Dermis microvascular lymphatic vessel endothelial cell (primary cell): Measurements from ENCODE around the gene WDFY3. TPM values are rescaled to one million over a fixed set of nuclear protein-coding genes. Genes with fewer than 3 reads are reported as not detected.
"Not testable (repeated sequence)": the region's sequence is repeated elsewhere in the genome, so short reads cannot be mapped to it uniquely, and the experiment has no call there.

Experiments
- DNase-seq, 2 donors: peaks; one replicate each; pipeline versions ENCODE4 v3.0.0 to v3.0.0-alpha.2; 2010; ENCODE audit warnings: low read depth in 2 of 2
- total RNA-seq: library from RNA; depleted of rRNA; stranded (reverse); fragments of >200 nt; gene quantifications from 2 replicates; pipeline ENCODE4 v1.2.1, GENCODE V29; 2014

WDFY3 gene
- total RNA-seq, 1 donor from 2014 or later: 67.5 TPM

GRCh38 chr4:84678976-84679744 lies 287.3 kb downstream of the WDFY3 start:
- no peak for DNase-seq

GRCh38 chr4:84677995-84678394 lies 288.5 kb downstream of the WDFY3 start:
- no peak for DNase-seq

GRCh38 chr4:84677093-84677492 lies 289.4 kb downstream of the WDFY3 start:
- DNase-seq: no peak

DNA sequence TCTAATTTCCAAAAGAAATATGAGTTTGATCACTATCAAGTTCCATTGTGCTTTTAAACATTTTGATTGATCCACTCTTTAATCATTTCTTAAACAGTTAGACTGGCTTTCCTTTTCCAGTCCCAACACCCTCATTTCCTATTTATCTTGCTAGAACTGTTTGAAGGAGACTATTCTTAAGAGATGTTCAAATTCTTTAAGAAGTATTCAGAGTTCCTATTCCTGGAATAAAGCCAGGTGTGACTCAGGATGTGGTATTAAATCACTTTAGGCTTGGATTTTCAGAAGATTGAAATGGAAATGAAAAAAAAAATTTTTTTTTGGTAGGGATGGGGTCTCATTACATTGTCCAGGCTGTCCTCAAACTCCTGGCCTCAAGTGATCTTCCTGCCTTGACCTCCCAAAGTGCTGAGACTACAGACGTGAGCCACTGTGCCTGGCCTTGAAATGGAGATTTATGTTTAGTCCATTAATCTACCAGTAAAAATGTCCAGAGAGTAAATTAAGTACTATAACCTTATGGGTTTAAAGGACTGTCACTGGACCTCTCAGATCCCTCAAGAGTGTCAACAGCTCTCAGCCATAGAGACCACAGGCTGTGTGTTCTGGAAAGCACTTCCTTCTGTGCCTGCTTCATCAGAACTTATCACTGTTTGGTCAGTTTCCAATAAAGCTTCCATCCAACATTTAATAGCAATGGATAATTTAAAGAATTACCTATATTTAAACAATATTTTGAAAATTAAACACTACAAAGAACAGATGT lies 292.8 kb downstream of the WDFY3 start:
- peak in 1 of 2 donors; percentile 72 for DNase-seq

DNA sequence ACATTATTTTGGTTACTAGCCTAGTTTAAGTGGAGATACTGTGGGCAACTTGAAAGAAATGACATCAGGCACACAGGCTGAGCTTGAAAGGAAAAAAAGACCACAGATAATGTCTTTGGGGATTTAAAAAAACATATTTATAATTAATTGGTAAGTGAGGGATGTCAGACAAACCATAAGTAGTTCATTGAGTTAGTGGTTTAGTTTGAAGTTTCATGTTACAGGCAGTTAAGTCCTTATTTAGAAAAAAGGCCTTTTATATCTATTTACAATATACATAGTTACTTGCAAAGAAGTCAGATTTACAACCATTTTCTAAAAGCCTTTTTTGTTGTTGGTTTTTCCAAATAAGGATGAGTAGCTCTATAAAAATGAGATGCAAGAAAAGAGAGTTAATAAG lies 294.3 kb downstream of the WDFY3 start:
- DNase-seq: no peak

DNA sequence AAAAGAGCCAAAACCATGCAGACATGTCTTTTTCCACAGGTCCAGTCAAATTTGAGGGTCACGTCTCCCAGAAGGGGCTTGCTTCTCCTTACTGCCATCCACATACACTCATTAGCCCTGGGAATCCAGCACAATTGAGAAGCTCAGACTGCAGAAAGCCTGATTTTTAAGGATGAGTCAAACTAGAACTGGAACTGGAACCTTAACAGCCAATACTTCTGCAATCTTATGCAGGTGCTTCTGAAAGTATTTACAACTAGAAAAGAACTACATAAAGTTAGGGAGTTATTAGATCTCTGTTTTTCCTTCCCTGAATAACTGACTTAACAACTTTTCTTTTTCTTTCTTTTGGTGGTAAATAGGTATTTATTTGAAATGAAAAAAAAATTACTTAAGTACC lies 297.3 kb downstream of the WDFY3 start:
- no peak for DNase-seq

DNA sequence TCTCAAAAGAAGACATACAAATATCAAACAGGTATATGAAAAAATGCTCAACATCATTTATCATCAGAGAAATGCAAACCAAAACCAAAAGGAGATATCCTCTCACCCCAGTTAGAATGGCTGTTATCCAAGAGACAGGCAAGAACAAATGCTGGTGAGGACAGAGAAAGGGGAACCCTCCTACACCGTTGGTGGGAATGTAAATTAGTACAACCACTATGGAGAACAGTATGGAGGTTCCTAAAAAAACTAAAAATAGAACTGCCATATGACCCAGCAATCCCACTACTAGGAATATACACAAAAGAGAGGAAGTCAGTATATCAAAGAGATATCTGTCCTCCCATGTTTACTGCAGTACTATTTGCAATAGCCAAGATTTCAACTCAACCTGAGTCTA lies 300.1 kb downstream of the WDFY3 start:
- no peak for DNase-seq

DNA sequence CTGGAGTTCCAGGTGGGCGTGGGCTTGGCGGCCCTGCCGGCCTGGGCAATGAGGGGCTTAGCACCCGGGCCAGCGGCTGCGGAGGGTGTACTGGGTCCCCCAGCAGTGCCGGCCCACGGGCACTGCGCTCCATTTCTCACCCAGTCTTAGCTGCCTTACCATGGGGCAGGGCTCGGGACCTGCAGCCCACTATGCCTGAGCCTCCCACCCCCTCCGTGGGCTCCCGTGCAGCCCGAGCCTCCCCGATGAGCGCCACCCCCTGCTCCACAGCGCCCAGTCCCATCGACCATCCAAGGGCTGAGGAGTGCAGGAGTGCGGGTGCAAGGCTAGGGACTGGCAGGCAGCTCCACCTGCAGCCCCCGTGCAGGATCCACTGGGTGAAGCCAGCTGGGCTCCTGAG lies 301.7 kb downstream of the WDFY3 start:
- DNase-seq: not testable (repeated sequence)

DNA sequence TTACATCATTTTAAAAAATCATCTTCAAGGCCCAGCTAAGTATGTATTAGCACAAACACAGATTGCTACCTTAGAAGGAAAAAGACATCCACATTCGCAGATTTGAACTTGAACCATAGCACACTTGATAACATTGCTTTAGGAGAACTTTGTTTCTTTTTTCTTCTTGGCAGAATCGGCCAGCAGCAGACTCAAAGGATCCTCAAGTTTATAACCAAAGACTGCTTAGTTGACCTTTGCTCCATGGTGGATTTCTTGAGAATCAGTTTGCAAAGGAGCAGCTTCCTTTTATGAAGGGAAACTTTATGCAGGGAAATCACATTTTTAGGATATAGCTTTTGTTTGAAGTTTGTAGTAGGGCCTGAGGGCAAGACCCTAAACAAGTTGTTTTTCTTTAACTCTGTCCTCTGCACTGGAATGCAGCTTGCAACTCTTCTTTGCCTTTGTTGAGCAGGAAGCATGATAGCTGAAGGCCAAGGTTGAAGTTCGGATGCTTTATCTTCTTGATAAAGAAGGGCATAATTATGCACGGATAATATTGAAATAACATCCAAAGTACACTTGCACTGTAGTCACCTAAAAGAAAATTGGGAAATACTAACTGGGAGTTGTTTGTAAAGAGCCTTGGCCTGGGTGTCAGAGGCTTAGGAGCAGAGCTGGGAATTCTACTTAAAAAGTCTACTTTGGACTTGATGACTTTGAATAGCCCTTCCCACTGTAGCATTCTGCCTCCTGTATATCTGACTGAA lies 305.1 kb downstream of the WDFY3 start:
- no peak for DNase-seq

DNA sequence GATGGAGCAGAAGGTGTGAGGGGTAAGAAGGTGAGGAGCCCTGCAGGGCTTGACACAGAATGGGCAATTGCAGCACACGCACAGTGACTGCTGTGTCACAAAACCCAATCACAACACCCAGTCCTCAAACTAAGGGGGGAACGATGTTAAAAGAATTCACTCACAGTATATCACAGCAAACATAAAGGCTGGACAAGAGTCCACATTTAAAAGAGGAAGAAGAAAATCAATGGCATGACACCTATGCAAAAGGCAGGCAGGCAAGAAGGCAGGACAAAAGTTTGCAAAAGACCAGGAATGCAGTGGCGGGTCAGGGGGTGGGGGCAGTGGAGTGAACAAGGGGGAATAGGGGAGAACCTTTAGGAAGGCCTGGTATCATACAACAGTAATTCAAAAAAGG lies 305.9 kb downstream of the WDFY3 start:
- DNase-seq: no peak

DNA sequence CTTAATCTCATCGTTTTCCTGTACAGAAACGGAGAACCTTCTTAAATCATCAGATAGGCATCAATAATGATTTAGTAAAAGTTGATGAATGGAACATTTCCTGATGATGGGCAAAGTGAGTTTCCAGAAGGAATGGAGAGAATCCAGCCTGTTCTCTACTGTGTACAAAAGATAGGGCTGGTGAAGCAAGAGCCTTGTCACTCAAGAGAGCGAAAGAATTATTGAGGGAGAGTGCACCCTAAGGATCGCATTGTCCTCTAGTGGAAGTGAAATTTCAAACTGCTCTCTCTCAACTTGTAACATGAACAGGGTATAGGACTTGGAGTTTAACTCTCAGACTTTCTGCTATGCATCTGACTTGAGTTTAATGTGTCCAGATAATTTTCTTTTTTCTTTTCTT lies 314.0 kb downstream of the WDFY3 start:
- no peak for DNase-seq

DNA sequence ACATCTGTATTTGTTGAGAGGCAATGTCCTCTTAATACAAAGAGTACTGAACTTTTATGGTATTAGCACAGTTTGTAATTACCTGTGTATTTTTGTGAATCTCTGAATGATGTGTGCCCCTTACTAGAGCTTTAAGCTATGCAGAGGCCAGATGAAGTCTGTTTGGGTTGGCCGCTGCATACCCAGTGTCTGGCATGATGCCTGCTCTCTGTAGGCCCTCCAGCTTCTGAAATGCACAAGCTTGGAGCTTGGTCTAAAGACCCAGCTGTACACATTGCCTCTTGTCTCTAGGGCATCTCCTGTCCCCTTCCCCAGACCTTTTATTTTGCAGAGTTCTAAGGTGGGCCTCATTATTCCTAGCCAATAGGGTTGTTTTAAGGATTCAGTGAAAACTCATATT lies 315.0 kb downstream of the WDFY3 start:
- no peak for DNase-seq

GRCh38 chr4:84648863-84649647 lies 317.4 kb downstream of the WDFY3 start:
- no peak for DNase-seq

GRCh38 chr4:84648178-84648577 lies 318.3 kb downstream of the WDFY3 start:
- no peak for DNase-seq

GRCh38 chr4:84647312-84647884 lies 319.1 kb downstream of the WDFY3 start:
- DNase-seq: no peak

DNA sequence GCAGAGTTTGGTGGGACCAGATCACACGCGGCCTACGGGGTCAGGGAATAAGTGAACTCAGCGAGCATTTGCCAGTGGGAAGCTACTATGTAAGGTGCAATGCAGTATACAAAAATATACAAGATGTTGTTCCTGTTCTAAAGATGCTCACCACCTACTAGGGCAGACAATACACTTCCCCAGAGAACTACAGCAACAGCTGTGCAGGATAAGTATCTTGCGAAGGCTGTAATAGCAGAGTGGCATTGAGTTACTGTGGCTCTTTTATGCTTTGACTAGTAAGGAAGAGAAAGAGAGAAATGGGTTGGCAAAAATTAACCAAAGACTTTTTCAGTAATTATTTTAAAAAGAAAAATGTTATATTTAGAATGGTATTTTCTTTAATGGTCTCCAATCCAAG lies 322.4 kb downstream of the WDFY3 start:
- DNase-seq: no peak

DNA sequence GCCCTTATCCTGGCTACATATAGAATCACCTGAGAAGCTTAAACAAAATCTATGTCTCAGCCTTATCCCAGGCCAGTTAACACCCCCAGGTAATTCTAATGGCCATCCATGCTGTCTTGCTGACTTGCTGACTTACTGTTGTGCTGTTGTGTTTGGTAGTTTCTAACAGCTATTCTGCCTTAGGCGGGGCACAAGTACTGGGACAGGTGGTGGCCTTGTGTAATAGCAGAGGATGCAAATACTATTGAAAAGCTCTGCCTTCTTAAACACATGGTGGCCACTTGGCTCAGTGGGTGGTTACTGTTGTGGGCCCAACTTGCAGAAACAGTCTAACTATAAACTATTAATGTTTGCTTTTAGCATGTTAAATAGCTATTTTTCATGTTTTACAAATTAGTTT lies 327.3 kb downstream of the WDFY3 start:
- DNase-seq: no peak

- DNase-seq: no peak
Measured at GRCh38 chr4:84638092-84638491, 328.4 kb downstream of the WDFY3 start.

GRCh38 chr4:84634961-84635360 lies 331.5 kb downstream of the WDFY3 start:
- no peak for DNase-seq

DNA sequence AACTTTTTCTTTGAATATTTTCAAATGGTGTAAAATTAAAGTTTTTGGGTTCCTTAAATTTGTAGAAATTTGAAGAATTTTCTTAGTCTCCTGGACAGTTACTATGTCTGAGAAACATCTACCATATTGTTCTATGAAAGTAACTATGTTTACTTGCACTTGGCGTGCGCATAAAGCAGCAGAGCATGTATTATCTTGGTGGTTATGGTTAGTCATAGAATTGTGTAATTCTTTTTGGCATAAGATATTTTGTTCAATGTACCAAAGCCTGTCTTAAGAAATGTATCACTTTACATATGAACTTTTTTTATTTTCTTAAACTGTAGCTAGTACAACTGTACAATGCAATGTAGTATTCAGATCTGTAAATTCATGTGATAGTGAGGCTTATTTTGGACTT lies 334.4 kb downstream of the WDFY3 start:
- DNase-seq: no peak

- DNase-seq: no peak
Measured at GRCh38 chr4:84631573-84631972, 334.9 kb downstream of the WDFY3 start.
